ENCODE results near the gene OR2T3. TPM values are rescaled to one million over a fixed set of nuclear protein-coding genes. Genes with fewer than 3 reads are reported as not detected.
"Not testable (repeated sequence)": the region's sequence is repeated elsewhere in the genome, so short reads cannot be mapped to it uniquely, and the experiment has no call there.

The OR2T3 gene
- total and polyA plus RNA-seq, 2 donors (not counting 3 experiments of a cell fraction or from before 2014, with no cell fraction given): not detected

GRCh38 chr1:248481686-248482579 is 8.8 kb downstream of the OR2T3 start:
- H3K27me3 ChIP-seq (ENCODE audit: control insufficient read depth in 2 of 2, insufficient read depth in 2 of 2, low read length in 2 of 2); CTCF ChIA-PET; H3K4me3 ChIP-seq (replicated peaks in 1 of 3; ENCODE audit: insufficient read depth in 1 of 3, low read depth in 1 of 3, low read length in 3 of 3); H3K4me2 ChIP-seq (ENCODE audit: insufficient read depth, low read length); BruUV-seq (replicated peaks); H3K9me1 ChIP-seq (replicated peaks; ENCODE audit: control insufficient read depth, extremely low read depth, insufficient read depth, low read length); H3K9me3 ChIP-seq (replicated peaks; ENCODE audit: control insufficient read depth, insufficient read depth, low read length); dilution Hi-C loops (cut with MboI; ENCODE audit: extremely low pct_ligation_motif_present, low sequenced_read_pairs); H3K27ac ChIP-seq (ENCODE audit: insufficient read depth, low read depth, low read length); H3K4me1 ChIP-seq (ENCODE audit: control insufficient read depth, extremely low read depth, insufficient read depth, low read length); intact Hi-C loops (cut with micrococcal nuclease); H4K20me1 ChIP-seq (replicated peaks; ENCODE audit: control insufficient read depth, extremely low read depth, insufficient read depth, low read length); DNase-seq (ENCODE audit: low read depth, low spot score); POLR2A ChIA-PET; FAIRE-seq; H3K79me2 ChIP-seq (ENCODE audit: control insufficient read depth, insufficient read depth, low read length); H3K9ac ChIP-seq (replicated peaks; ENCODE audit: extremely low read depth, insufficient read depth, low read length); H2AFZ ChIP-seq (ENCODE audit: low read depth, low read length); H3K36me3 ChIP-seq (ENCODE audit: control insufficient read depth in 2 of 2, extremely low read depth in 1 of 2, insufficient read depth in 2 of 2, low read length in 2 of 2): not testable (repeated sequence)

GRCh38 chr1:248488289-248488688 is 15.1 kb downstream of the OR2T3 start, which contains the start of gene OR2T5:
TSS of gene OR2T5 (plus strand) at chr1:248488589. CDS start at chr1:248488589, 0 bp downstream.
- intact Hi-C loops (cut with micrococcal nuclease); H3K79me2 ChIP-seq (ENCODE audit: control insufficient read depth, insufficient read depth, low read length); H3K9me1 ChIP-seq (replicated peaks; ENCODE audit: control insufficient read depth, extremely low read depth, insufficient read depth, low read length); H3K27me3 ChIP-seq (ENCODE audit: control insufficient read depth in 2 of 2, insufficient read depth in 2 of 2, low read length in 2 of 2); H2AFZ ChIP-seq (ENCODE audit: low read depth, low read length); POLR2A ChIA-PET; dilution Hi-C loops (cut with MboI; ENCODE audit: extremely low pct_ligation_motif_present, low sequenced_read_pairs); CTCF ChIA-PET; H3K36me3 ChIP-seq (ENCODE audit: control insufficient read depth in 2 of 2, extremely low read depth in 1 of 2, insufficient read depth in 2 of 2, low read length in 2 of 2); H3K9ac ChIP-seq (replicated peaks; ENCODE audit: extremely low read depth, insufficient read depth, low read length); DNase-seq (ENCODE audit: low read depth, low spot score); H3K27ac ChIP-seq (ENCODE audit: insufficient read depth, low read depth, low read length); H3K9me3 ChIP-seq (replicated peaks; ENCODE audit: control insufficient read depth, insufficient read depth, low read length); H4K20me1 ChIP-seq (replicated peaks; ENCODE audit: control insufficient read depth, extremely low read depth, insufficient read depth, low read length); BruUV-seq (replicated peaks); H3K4me2 ChIP-seq (ENCODE audit: insufficient read depth, low read length); H3K4me3 ChIP-seq (replicated peaks in 1 of 3; ENCODE audit: insufficient read depth in 1 of 3, low read depth in 1 of 3, low read length in 3 of 3); H3K4me1 ChIP-seq (ENCODE audit: control insufficient read depth, extremely low read depth, insufficient read depth, low read length); FAIRE-seq: not testable (repeated sequence)

GRCh38 chr1:248496661-248497060 is 23.5 kb downstream of the OR2T3 start:
- DNase-seq (ENCODE audit: low read depth, low spot score); H3K79me2 ChIP-seq (ENCODE audit: control insufficient read depth, insufficient read depth, low read length); FAIRE-seq; H3K4me1 ChIP-seq (ENCODE audit: control insufficient read depth, extremely low read depth, insufficient read depth, low read length); H3K9ac ChIP-seq (replicated peaks; ENCODE audit: extremely low read depth, insufficient read depth, low read length); H2AFZ ChIP-seq (ENCODE audit: low read depth, low read length); H3K4me3 ChIP-seq (replicated peaks in 1 of 3; ENCODE audit: insufficient read depth in 1 of 3, low read depth in 1 of 3, low read length in 3 of 3); H3K4me2 ChIP-seq (ENCODE audit: insufficient read depth, low read length); CTCF ChIA-PET; dilution Hi-C loops (cut with MboI; ENCODE audit: extremely low pct_ligation_motif_present, low sequenced_read_pairs); H3K9me3 ChIP-seq (replicated peaks; ENCODE audit: control insufficient read depth, insufficient read depth, low read length); BruUV-seq (replicated peaks); H3K27me3 ChIP-seq (ENCODE audit: control insufficient read depth in 2 of 2, insufficient read depth in 2 of 2, low read length in 2 of 2); H4K20me1 ChIP-seq (replicated peaks; ENCODE audit: control insufficient read depth, extremely low read depth, insufficient read depth, low read length); POLR2A ChIA-PET; H3K27ac ChIP-seq (ENCODE audit: insufficient read depth, low read depth, low read length); intact Hi-C loops (cut with micrococcal nuclease); H3K9me1 ChIP-seq (replicated peaks; ENCODE audit: control insufficient read depth, extremely low read depth, insufficient read depth, low read length); H3K36me3 ChIP-seq (ENCODE audit: control insufficient read depth in 2 of 2, extremely low read depth in 1 of 2, insufficient read depth in 2 of 2, low read length in 2 of 2): not testable (repeated sequence)

GRCh38 chr1:248500305-248501035 is 27.3 kb downstream of the OR2T3 start:
- H3K9me3 ChIP-seq (replicated peaks; ENCODE audit: control insufficient read depth, insufficient read depth, low read length); H3K27me3 ChIP-seq (ENCODE audit: control insufficient read depth in 2 of 2, insufficient read depth in 2 of 2, low read length in 2 of 2); dilution Hi-C loops (cut with MboI; ENCODE audit: extremely low pct_ligation_motif_present, low sequenced_read_pairs): not testable (repeated sequence)

More at GRCh38 chr1:248500305-248501035, 27.3 kb downstream of the OR2T3 start:
- H3K4me2 ChIP-seq (ENCODE audit: insufficient read depth, low read length); BruUV-seq (replicated peaks); H2AFZ ChIP-seq (ENCODE audit: low read depth, low read length); H3K9me1 ChIP-seq (replicated peaks; ENCODE audit: control insufficient read depth, extremely low read depth, insufficient read depth, low read length); H3K36me3 ChIP-seq (ENCODE audit: control insufficient read depth in 2 of 2, extremely low read depth in 1 of 2, insufficient read depth in 2 of 2, low read length in 2 of 2); DNase-seq (ENCODE audit: low read depth, low spot score); H3K9ac ChIP-seq (replicated peaks; ENCODE audit: extremely low read depth, insufficient read depth, low read length); H3K79me2 ChIP-seq (ENCODE audit: control insufficient read depth, insufficient read depth, low read length); CTCF ChIA-PET; H4K20me1 ChIP-seq (replicated peaks; ENCODE audit: control insufficient read depth, extremely low read depth, insufficient read depth, low read length); H3K4me3 ChIP-seq (replicated peaks in 1 of 3; ENCODE audit: insufficient read depth in 1 of 3, low read depth in 1 of 3, low read length in 3 of 3); POLR2A ChIA-PET; H3K4me1 ChIP-seq (ENCODE audit: control insufficient read depth, extremely low read depth, insufficient read depth, low read length); H3K27ac ChIP-seq (ENCODE audit: insufficient read depth, low read depth, low read length); FAIRE-seq; intact Hi-C loops (cut with micrococcal nuclease): not testable (repeated sequence)

All from endothelial cell of umbilical vein (primary cell).